SK-N-DZ (cell line): ENCODE measurements around the gene EREG.

Experiments used
- DNase-seq: peaks from one replicate; pipeline ENCODE4 v3.0.0-alpha.2; 2015; ENCODE audit warnings: low spot score

The EREG gene

GRCh38 chr4:74423104-74423503 is 58.2 kb downstream of the EREG start:
- DNase-seq = no peak

- DNase-seq = no peak
Measured at GRCh38 chr4:74424111-74424510, 59.2 kb downstream of the EREG start.

GRCh38 chr4:74426101-74426500 is 61.2 kb downstream of the EREG start:
- no peak for DNase-seq

GRCh38 chr4:74428276-74428675 is 63.3 kb downstream of the EREG start:
- no peak for DNase-seq

GRCh38 chr4:74431113-74431826 is 66.3 kb downstream of the EREG start:
- no peak for DNase-seq

- DNase-seq = no peak
Measured at GRCh38 chr4:74433043-74433442, 68.1 kb downstream of the EREG start.

- DNase-seq = no peak
Measured at GRCh38 chr4:74433541-74434172, 68.7 kb downstream of the EREG start.

GRCh38 chr4:74435296-74435695 is 70.4 kb downstream of the EREG start:
- no peak for DNase-seq

- no peak for DNase-seq
Measured at GRCh38 chr4:74437866-74438265, 72.9 kb downstream of the EREG start.
